Activated B cell treated with CpG ODN at 0.5 μM for 24 hours (primary cell): ENCODE data around the gene PDCD2L. TPM values are rescaled to one million over a fixed set of nuclear protein-coding genes. Genes with fewer than 3 reads are reported as not detected.

ENCODE experiments used
- ATAC-seq: fragments of 200-7000 bp; cut with Tn5 transposase; one replicate; pipeline ENCODE4 v1.10.0; 2021; ENCODE audit warnings: low read depth, mild to moderate bottlenecking, moderate library complexity
- CTCF ChIA-PET: fragments of 350-600 bp; sonication (Branson Sonifier 250); formaldehyde crosslinking; loops from one replicate; lab custom pipeline; 2021; ENCODE audit warnings: antibody characterized with exemption; lab: Charles Lee
- POLR2A ChIA-PET: fragments of 350-600 bp; sonication (Branson Sonifier 250); formaldehyde crosslinking; loops from one replicate; lab custom pipeline; 2021; ENCODE audit warnings: antibody characterized with exemption; lab: Charles Lee
- DNase-seq: peaks from one replicate; pipeline ENCODE4 v3.0.0; 2022
- H3K27ac Mint-ChIP-seq: one replicate; pipeline ENCODE4 v1.8.0; 2020; ENCODE audit warnings: mixed read lengths
- H3K27me3 Mint-ChIP-seq: one replicate; pipeline ENCODE4 v1.8.0; 2021; ENCODE audit warnings: mixed read lengths
- H3K36me3 Mint-ChIP-seq: one replicate; pipeline ENCODE4 v1.8.0; 2021; ENCODE audit warnings: low read depth, mixed read lengths
- H3K4me1 Mint-ChIP-seq: one replicate; pipeline ENCODE4 v1.8.0; 2021; ENCODE audit warnings: mixed read lengths
- H3K4me3 Mint-ChIP-seq: one replicate; pipeline ENCODE4 v1.8.0; 2020; ENCODE audit warnings: mild to moderate bottlenecking, mixed read lengths
- H3K9me3 Mint-ChIP-seq: one replicate; pipeline ENCODE4 v1.8.0; 2020; ENCODE audit warnings: mixed read lengths
- CTCF ChIP-seq: fragments of 200-600 bp; IDR thresholded peaks from one replicate; pipeline ENCODE4 v1.8.0; 2022; ENCODE audit warnings: antibody characterized with exemption, mild to moderate bottlenecking
- intact Hi-C: fragments of 100-400 bp; cut with micrococcal nuclease; formaldehyde crosslinking; loops from one replicate; pipeline ENCODE4 v1.15.1; 2024
- total RNA-seq: library from RNA; stranded (reverse); gene quantifications from 2 replicates; pipeline ENCODE4 v1.2.3, GENCODE V29; 2022

PDCD2L gene
- total RNA-seq, 1 donor from 2014 or later = 18.6 TPM

- ChIA-PET POLR2A (no interaction called here), CTCF (no interaction called here)
- intact Hi-C loops = no loop called here
- no peak for DNase-seq
- no peaks in the 10 kb centered on the region for H3K9me3 Mint-ChIP-seq
- no peak for TF ChIP-seq CTCF
- H3K27ac Mint-ChIP-seq = no peak overlapping the region
- no peak overlapping the region for H3K4me3 Mint-ChIP-seq
- no peak for ATAC-seq
- peaks cover 40% of the 10 kb centered on the region for H3K36me3 Mint-ChIP-seq
- no peaks in the 10 kb centered on the region for H3K4me1 Mint-ChIP-seq
- peaks cover 7% of the 10 kb centered on the region for H3K27me3 Mint-ChIP-seq
Measured at GRCh38 chr19:34474233-34474989, 70.2 kb downstream of the PDCD2L start.

DNA sequence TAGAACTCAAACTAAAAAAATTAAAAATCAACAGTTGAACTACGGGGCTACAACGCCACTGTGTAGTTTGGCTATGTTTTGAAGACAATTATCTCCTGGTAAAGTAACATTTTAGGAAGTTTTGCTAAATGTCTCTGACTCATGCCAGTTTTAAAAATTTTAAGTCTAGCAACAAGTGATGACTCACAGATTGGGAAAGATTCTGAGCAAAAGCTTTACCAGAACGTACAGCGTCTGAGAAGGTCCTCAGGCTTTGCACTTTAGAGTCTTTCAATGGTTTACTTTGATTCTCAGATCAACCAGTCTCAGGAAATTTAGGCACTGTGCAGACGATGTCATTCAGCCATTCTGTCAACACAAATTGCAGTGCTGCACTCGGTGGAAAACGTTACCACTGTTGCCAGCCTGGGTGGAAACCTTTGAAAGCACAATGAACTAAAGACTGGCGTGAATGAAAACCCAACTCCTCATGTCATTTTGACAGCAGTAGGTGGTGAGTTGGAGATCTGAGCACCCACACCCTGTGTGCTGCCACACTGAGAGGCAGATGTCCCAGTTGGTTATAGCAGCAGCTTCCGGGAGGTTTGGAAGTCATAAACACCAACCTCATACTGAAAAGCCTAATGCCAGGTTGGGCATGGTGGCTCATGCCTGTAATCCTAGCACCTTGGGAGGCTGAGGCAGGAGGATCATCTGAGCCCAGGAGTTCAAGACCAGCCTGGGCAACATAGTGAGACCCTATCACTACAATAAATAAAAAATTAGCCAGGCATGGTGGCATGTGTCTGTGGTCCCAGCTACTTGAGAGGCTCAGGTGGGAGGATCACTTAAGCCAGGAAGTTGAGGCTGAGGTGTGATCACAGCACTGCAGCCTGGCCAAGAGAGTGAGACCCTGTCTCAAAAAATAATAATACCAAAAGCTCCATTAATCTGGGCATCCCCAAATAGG, 71.1 kb downstream of the PDCD2L start:
- no peaks in the 10 kb centered on the region for H3K9me3 Mint-ChIP-seq
- H3K27ac Mint-ChIP-seq = no peak overlapping the region
- DNase-seq (no peak), ATAC-seq (no peak)
- H3K4me3 Mint-ChIP-seq = no peak overlapping the region
- no peaks in the 10 kb centered on the region for H3K4me1 Mint-ChIP-seq
- CTCF ChIA-PET = no interaction called here
- intact Hi-C loops = no loop called here
- POLR2A ChIA-PET = interaction anchor here (0.5 kb wide), 1 partner anchor 13 kb away, joined by 4 read pairs; no protein-coding TSS in a partner anchor
- H3K36me3 Mint-ChIP-seq = peaks cover 33% of the 10 kb centered on the region
- TF ChIP-seq CTCF = no peak
- peaks cover 11% of the 10 kb centered on the region for H3K27me3 Mint-ChIP-seq

Other genes starting within 250 kb of the PDCD2L start
- 136 and 142 TPM in 2 replicates for gene LSM14A, start 231.9 kb upstream of the PDCD2L start, total RNA-seq
- gene GARRE1, start 149.8 kb upstream of the PDCD2L start, total RNA-seq = 30.6 and 33.6 TPM in 2 replicates
- 144 and 151 TPM in 2 replicates for gene GPI, start 39.2 kb upstream of the PDCD2L start, total RNA-seq
- gene UBA2, start 24.0 kb downstream of the PDCD2L start, total RNA-seq = 85.3 and 85.9 TPM in 2 replicates
- gene WTIP, start 77.4 kb downstream of the PDCD2L start, total RNA-seq = 0.07 and 0.38 TPM in 2 replicates